GM23248 (cell line): ENCODE data around the gene DST. TPM values are rescaled to one million over a fixed set of nuclear protein-coding genes. Genes with fewer than 3 reads are reported as not detected.

Experiments
- DNase-seq: peaks from one replicate; pipeline ENCODE4 v3.0.0-alpha.2; 2015
- H2AFZ ChIP-seq: fragments of 200-600 bp; sonication (generic); 2 replicates; pipeline ENCODE4 v1.6.1; 2016; ENCODE audit warnings: antibody characterized with exemption
- H3F3A ChIP-seq: fragments of 200-600 bp; sonication (generic); 2 replicates; pipeline ENCODE4 v1.6.1; 2016; ENCODE audit warnings: mild to moderate bottlenecking, antibody characterized with exemption, mixed run types; ENCODE audit not compliant: insufficient read depth
- H3K27ac ChIP-seq: fragments of 200-600 bp; sonication (generic); 2 replicates; pipeline ENCODE4 v1.5.1; 2016; ENCODE audit warnings: mild to moderate bottlenecking
- H3K27me3 ChIP-seq: fragments of 200-600 bp; sonication (generic); replicated peaks from 2 replicates; pipeline ENCODE4 v1.6.1; 2016; ENCODE audit warnings: mild to moderate bottlenecking; ENCODE audit not compliant: insufficient read depth
- H3K36me3 ChIP-seq: fragments of 200-600 bp; sonication (generic); 2 replicates; pipeline ENCODE4 v1.6.1; 2016; ENCODE audit warnings: low read depth, mild to moderate bottlenecking
- H3K4me1 ChIP-seq: fragments of 200-600 bp; sonication (generic); 2 replicates; pipeline ENCODE4 v1.6.1; 2016; ENCODE audit warnings: mild to moderate bottlenecking; ENCODE audit not compliant: insufficient read depth
- H3K4me2 ChIP-seq: fragments of 200-600 bp; sonication (generic); one replicate; pipeline ENCODE4 v1.6.1; 2016; ENCODE audit warnings: mild to moderate bottlenecking; ENCODE audit not compliant: unreplicated experiment
- H3K4me3 ChIP-seq: fragments of 200-600 bp; sonication (generic); 2 replicates; pipeline ENCODE4 v1.5.1; 2016; ENCODE audit warnings: mild to moderate bottlenecking
- H3K79me2 ChIP-seq: fragments of 200-600 bp; sonication (generic); 2 replicates; pipeline ENCODE4 v1.6.1; 2016; ENCODE audit warnings: mild to moderate bottlenecking; ENCODE audit not compliant: insufficient read depth
- H3K9ac ChIP-seq: fragments of 200-600 bp; sonication (generic); 2 replicates; pipeline ENCODE4 v1.6.1; 2016; ENCODE audit warnings: mild to moderate bottlenecking
- H3K9me2 ChIP-seq: fragments of 200-600 bp; sonication (generic); 2 replicates; pipeline ENCODE4 v1.6.1; 2016; ENCODE audit warnings: mixed run types, mild to moderate bottlenecking, moderate library complexity; ENCODE audit not compliant: insufficient read depth
- H3K9me3 ChIP-seq: fragments of 200-600 bp; sonication (generic); one replicate; pipeline ENCODE4 v1.6.1; 2017; ENCODE audit warnings: low read depth
- H4K20me1 ChIP-seq: fragments of 200-600 bp; sonication (generic); 2 replicates; pipeline ENCODE4 v1.6.0; 2016; ENCODE audit not compliant: insufficient read depth
- EZH2 ChIP-seq: fragments of 200-600 bp; sonication (generic); IDR thresholded peaks from 2 replicates; pipeline ENCODE4 v1.6.1; 2018; ENCODE audit warnings: antibody characterized with exemption, mild to moderate bottlenecking; ENCODE audit not compliant: insufficient read depth, poor library complexity, severe bottlenecking
- EZH2phosphoT487 ChIP-seq: fragments of 200-600 bp; sonication (generic); IDR thresholded peaks from 2 replicates; pipeline ENCODE4 v1.6.1; 2018; ENCODE audit warnings: antibody characterized with exemption, moderate library complexity, mild to moderate bottlenecking, low read depth; ENCODE audit not compliant: insufficient read depth
- WGBS, 2 experiments: methylation state at CpG; one replicate each; pipeline ENCODE4 v1.1.6; 2015 to 2017; ENCODE audit warnings: low lambda C conversion rate in 2 of 2, low coverage in 1 of 2; ENCODE audit errors: missing lambda C conversion rate in 2 of 2; 5-methylcytosine and 5-hydroxymethylcytosine counted together
- in situ Hi-C: fragments of 300-500 bp; cut with MboI; formaldehyde crosslinking; loops from 2 replicates; pipeline ENCODE4 v1.15.0; 2020
- polyA plus RNA-seq: library from polyadenylated mRNA; unstranded; fragments of >200 nt; fragmentation: Nextera tagmentation; extraction: Ambion mirVana; gene quantifications from 2 replicates; pipeline ENCODE4 v1.2.1, GENCODE V29; 2016
- total RNA-seq: library from RNA; depleted of rRNA; stranded (reverse); fragments of >200 nt; shearing (Covaris generic); gene quantifications from 2 replicates; pipeline ENCODE4 v1.2.3, GENCODE V29; 2014

DST gene
- total and polyA plus RNA-seq, 2 experiments from 2014 or later = 181 to 322 TPM

GRCh38 chr6:56433119-56433518, 209.6 kb downstream of the DST start:
- in situ Hi-C loops = loop anchor here (10.0 kb wide), 1 partner anchor 58 kb away; no protein-coding TSS in a partner anchor
- H3K36me3 ChIP-seq = no peaks in the 10 kb centered on the region
- 87 to 88% methylated on average over 22 to 36 of the region's 36 CpGs for WGBS, 2 experiments

DNA sequence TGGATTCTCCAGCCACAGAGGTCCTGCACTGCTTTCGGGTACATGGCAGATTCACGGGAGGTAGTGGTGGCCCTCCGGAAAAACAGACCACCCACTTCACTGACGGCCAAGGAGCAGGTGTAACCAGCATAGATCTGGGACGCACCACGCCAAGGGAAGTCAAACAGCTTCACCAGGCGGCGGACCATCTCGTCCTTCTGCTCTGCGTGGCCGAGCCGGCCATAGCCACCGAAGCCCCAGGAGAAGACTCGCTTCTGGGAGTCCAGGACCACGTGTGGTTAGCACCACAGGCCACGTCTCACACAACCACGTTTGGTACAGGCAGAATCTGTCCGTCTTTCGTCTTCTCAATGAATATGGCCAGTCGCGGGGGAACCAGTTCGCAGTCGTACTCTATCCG, 210.5 kb downstream of the DST start:
- Histone ChIP-seq H4K20me1 (no peaks in the 10 kb centered on the region), H2AFZ (no peak overlapping the region), H3K27me3 (no peaks in the 10 kb centered on the region), H3K9ac (no peak overlapping the region), H3K4me3 (no peak overlapping the region), H3K9me3 (no peaks in the 10 kb centered on the region), H3F3A (peaks cover 6% of the 10 kb centered on the region; the same call in 1 of the 2 replicates), H3K79me2 (no peaks in the 10 kb centered on the region), H3K4me1 (no peaks in the 10 kb centered on the region), H3K9me2 (no peaks in the 10 kb centered on the region), H3K27ac (no peak overlapping the region), H3K4me2 (no peak overlapping the region), H3K36me3 (no peaks in the 10 kb centered on the region)
- TF ChIP-seq EZH2phosphoT487 (no peak), EZH2 (no peak)
- no peak for DNase-seq
- in situ Hi-C loops = loop anchor here (10.0 kb wide), 1 partner anchor 57 kb away; no protein-coding TSS in a partner anchor
- WGBS, 2 experiments = 93 to 94% methylated on average over 24 of the region's 24 CpGs

More at GRCh38 chr6:56433119-56433518, 209.6 kb downstream of the DST start:
- H2AFZ ChIP-seq = no peak overlapping the region
- no peak for DNase-seq
- no peaks in the 10 kb centered on the region for H3K9me3 ChIP-seq
- H3K27me3 ChIP-seq = no peaks in the 10 kb centered on the region
- TF ChIP-seq EZH2 (no peak), EZH2phosphoT487 (no peak)
- H3K4me2 ChIP-seq = no peak overlapping the region
- H3K27ac ChIP-seq = no peak overlapping the region
- no peaks in the 10 kb centered on the region for H3K4me1 ChIP-seq
- H3K9me2 ChIP-seq = no peaks in the 10 kb centered on the region
- no peak overlapping the region for H3K4me3 ChIP-seq
- H3F3A ChIP-seq = peaks cover 8% of the 10 kb centered on the region; the same call in 1 of the 2 replicates
- H4K20me1 ChIP-seq = no peaks in the 10 kb centered on the region
- no peak overlapping the region for H3K9ac ChIP-seq
- no peaks in the 10 kb centered on the region for H3K79me2 ChIP-seq

DNA sequence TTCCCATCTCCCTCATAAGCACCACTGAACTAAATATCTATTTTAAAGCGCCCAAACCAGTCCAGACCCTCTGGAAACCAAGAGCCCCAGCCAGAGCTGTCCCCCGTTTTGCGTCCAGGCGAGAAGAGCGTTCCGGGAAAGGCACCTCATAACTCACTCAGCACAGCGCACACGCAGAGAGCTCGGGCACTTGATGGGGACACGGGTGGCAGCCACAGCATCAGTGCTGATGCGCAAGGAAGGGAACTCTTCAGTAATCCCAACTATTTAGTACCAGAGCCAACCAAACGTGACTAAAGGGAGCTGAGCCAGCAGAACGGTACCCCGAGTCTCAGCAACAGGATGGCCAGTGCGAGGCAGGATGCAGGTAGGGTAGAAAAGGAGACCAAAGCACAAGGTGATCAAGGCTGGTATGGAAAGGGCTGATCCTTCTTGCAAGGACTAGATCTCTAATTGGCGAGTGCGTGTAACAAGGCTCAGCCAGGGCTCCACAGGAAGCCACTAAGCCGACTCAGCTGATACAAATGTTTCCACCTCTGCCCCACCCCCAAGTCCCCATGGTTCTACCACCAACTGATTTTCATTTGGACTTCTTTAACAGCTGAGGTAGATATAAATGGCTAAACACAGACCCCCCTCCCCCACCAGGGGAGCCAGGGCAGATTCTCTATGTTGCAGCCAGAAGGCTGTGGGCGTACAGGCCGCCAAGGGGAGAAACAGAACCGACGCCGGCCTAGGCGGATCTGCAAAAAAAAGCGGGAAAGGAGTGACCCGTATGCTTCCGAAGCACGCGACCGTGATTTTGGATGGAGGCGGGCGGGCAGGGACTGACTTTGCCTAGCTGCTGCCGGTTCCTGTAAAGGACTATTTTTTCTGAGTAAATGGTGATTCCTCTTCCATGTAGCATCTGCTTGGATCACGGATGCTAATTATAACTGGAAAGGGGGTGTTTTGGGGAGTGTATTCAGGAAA, 211.8 kb downstream of the DST start:
- no peaks in the 10 kb centered on the region for H3K36me3 ChIP-seq
- H3K9me3 ChIP-seq = no peaks in the 10 kb centered on the region
- no peak overlapping the region for H2AFZ ChIP-seq
- H3K9ac ChIP-seq = no peak overlapping the region
- H3F3A ChIP-seq = 0 out of 2 replicates have a peak, but pooled peaks cover 6% of the 10 kb centered on the region
- H3K27me3 ChIP-seq = no peaks in the 10 kb centered on the region
- H3K9me2 ChIP-seq = no peaks in the 10 kb centered on the region
- no peak overlapping the region for H3K27ac ChIP-seq
- no peak overlapping the region for H3K4me2 ChIP-seq
- in situ Hi-C loops = loop anchor here (10.0 kb wide), 1 partner anchor 56 kb away; no protein-coding TSS in a partner anchor
- no peak overlapping the region for H3K4me3 ChIP-seq
- WGBS, 2 experiments = 89 to 90% methylated on average over 33 to 34 of the region's 34 CpGs
- TF ChIP-seq EZH2phosphoT487 (no peak), EZH2 (no peak)
- no peak for DNase-seq
- H3K79me2 ChIP-seq = no peaks in the 10 kb centered on the region
- no peaks in the 10 kb centered on the region for H4K20me1 ChIP-seq
- no peaks in the 10 kb centered on the region for H3K4me1 ChIP-seq

DNA sequence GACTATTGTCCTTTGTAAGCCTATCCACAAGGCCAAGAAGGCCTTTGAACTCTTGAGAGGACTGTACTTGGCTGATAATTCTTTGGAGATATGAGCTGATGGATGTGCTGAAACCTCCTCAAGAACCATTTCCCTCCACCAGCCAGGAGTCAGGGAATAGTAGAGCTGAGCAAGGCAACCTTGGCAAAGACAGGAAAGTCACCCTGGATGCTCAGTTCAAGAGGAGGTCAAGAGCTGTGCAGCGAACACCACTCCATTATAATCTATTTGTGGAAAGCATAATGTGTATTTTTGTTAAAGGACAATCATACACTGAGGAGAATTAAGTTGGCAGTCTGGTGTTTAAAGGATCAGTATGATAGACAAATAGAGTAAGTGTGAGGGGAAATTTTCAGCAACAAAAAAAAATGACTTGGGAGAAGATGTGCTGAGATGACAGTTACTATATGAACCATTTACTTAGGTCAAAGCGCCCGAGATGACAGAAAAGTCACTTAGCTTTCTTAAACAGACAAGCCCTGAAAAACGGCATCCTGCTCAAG, 218.1 kb downstream of the DST start:
- no peak for TF ChIP-seq EZH2
- TF ChIP-seq EZH2phosphoT487 = no peak
- H3K9me3 ChIP-seq = no peaks in the 10 kb centered on the region
- H3K4me3 ChIP-seq = no peak overlapping the region
- peaks cover 8% of the 10 kb centered on the region for H3K4me1 ChIP-seq
- no peaks in the 10 kb centered on the region for H4K20me1 ChIP-seq
- H3K9ac ChIP-seq = no peak overlapping the region
- H3K27ac ChIP-seq = no peak overlapping the region
- H3K4me2 ChIP-seq = no peak overlapping the region
- no peaks in the 10 kb centered on the region for H3K27me3 ChIP-seq
- H3K9me2 ChIP-seq = no peaks in the 10 kb centered on the region
- no peaks in the 10 kb centered on the region for H3F3A ChIP-seq
- in situ Hi-C loops = no loop called here
- H3K79me2 ChIP-seq = no peaks in the 10 kb centered on the region
- no peaks in the 10 kb centered on the region for H3K36me3 ChIP-seq
- no peak overlapping the region for H2AFZ ChIP-seq
- no peak for DNase-seq
- whole genome bisulfite sequencing, 2 experiments = 93% methylated on average over 4 of the region's 4 CpGs
